Loucy (cell line): Measurements from ENCODE around the gene ALAS1.
A peak's percentile ranks its signal among the peaks of the same experiment; 100 is the strongest.
"Not testable (repeated sequence)": the region's sequence is repeated elsewhere in the genome, so short reads cannot be mapped to it uniquely, and the experiment has no call there.

Experiments used
- H2AFZ ChIP-seq: fragments of 200-600 bp; sonication (generic); 2 replicates; pipeline ENCODE4 v1.6.0; 2016; ENCODE audit warnings: antibody characterized with exemption, mild to moderate bottlenecking, low read length, moderate library complexity
- H3F3A ChIP-seq: fragments of 200-600 bp; 2 replicates; pipeline ENCODE4 v1.6.0; 2016; ENCODE audit warnings: antibody characterized with exemption, low read depth, mild to moderate bottlenecking
- H3K27me3 ChIP-seq: fragments of 200-600 bp; sonication (generic); 2 replicates; pipeline ENCODE4 v1.6.1; 2014; ENCODE audit warnings: low read length, mild to moderate bottlenecking; ENCODE audit not compliant: insufficient read depth, poor library complexity, severe bottlenecking
- H3K36me3 ChIP-seq: fragments of 200-600 bp; sonication (generic); 2 replicates; pipeline ENCODE4 v1.6.1; 2016; ENCODE audit warnings: low read length; ENCODE audit not compliant: insufficient read depth
- H3K4me1 ChIP-seq: fragments of 200-600 bp; sonication (generic); 2 replicates; pipeline ENCODE4 v1.5.1; 2014; ENCODE audit warnings: low read length, mild to moderate bottlenecking; ENCODE audit not compliant: insufficient read depth, poor library complexity, severe bottlenecking
- H3K4me2 ChIP-seq: fragments of 200-600 bp; sonication (generic); 2 replicates; pipeline ENCODE4 v1.6.0; 2014; ENCODE audit warnings: antibody characterized with exemption, low read length, low read depth, mild to moderate bottlenecking; ENCODE audit not compliant: poor library complexity, severe bottlenecking
- H3K4me3 ChIP-seq: fragments of 200-600 bp; sonication (generic); 2 replicates; pipeline ENCODE4 v1.5.1; 2014; ENCODE audit warnings: low read length, mild to moderate bottlenecking, mixed read lengths; ENCODE audit not compliant: poor library complexity, severe bottlenecking
- H3K79me2 ChIP-seq: fragments of 200-600 bp; sonication (generic); 2 replicates; pipeline ENCODE4 v1.6.1; 2014; ENCODE audit warnings: low read length; ENCODE audit not compliant: insufficient read depth
- H3K9ac ChIP-seq: fragments of 200-600 bp; sonication (generic); 2 replicates; pipeline ENCODE4 v1.6.0; 2014; ENCODE audit warnings: mild to moderate bottlenecking, low read depth, low read length, moderate library complexity; ENCODE audit not compliant: poor library complexity, severe bottlenecking
- H3K9me2 ChIP-seq: fragments of 200-600 bp; sonication (generic); replicated peaks from 2 replicates; pipeline ENCODE4 v1.6.1; 2016; ENCODE audit warnings: low read depth, low read length, mixed read lengths
- H3K9me3 ChIP-seq: fragments of 200-600 bp; sonication (generic); 2 replicates; pipeline ENCODE4 v1.6.1; 2014; ENCODE audit warnings: mild to moderate bottlenecking, antibody characterized with exemption, low read length, low read depth; ENCODE audit not compliant: insufficient read depth
- H4K20me1 ChIP-seq: fragments of 200-600 bp; sonication (generic); 2 replicates; pipeline ENCODE4 v1.6.0; 2014; ENCODE audit warnings: antibody characterized with exemption, low read length, mild to moderate bottlenecking; ENCODE audit not compliant: insufficient read depth, poor library complexity, severe bottlenecking
- EZH2phosphoT487 ChIP-seq: fragments of 200-600 bp; IDR thresholded peaks from 2 replicates; pipeline ENCODE4 v1.6.1; 2018; ENCODE audit warnings: antibody characterized with exemption, mild to moderate bottlenecking, moderate library complexity, borderline replicate concordance
- TF ChIP-seq, protein P1 (sequence below): fragments of 200-600 bp; sonication (generic); conservative IDR thresholded peaks from 2 replicates; pipeline ENCODE4 v1.5.1; 2014; ENCODE audit warnings: mild to moderate bottlenecking, antibody characterized with exemption, low read length

ALAS1 gene

GRCh38 chr3:52150357-52150756, 47.6 kb upstream of the ALAS1 start:
- no peaks in the 10 kb centered on the region for H3K9me2 ChIP-seq
- peaks cover 42% of the 10 kb centered on the region; the same call in 1 of the 2 replicates for H3K36me3 ChIP-seq

GRCh38 chr3:52150860-52151259, 47.1 kb upstream of the ALAS1 start:
- Histone ChIP-seq H3K9me3 (no peaks in the 10 kb centered on the region), H3K79me2 (peaks cover 39% of the 10 kb centered on the region), H3F3A (no peaks in the 10 kb centered on the region), H2AFZ (no peak overlapping the region), H3K9me2 (no peaks in the 10 kb centered on the region), H4K20me1 (peaks cover 4% of the 10 kb centered on the region), H3K9ac (peak overlapping the region; percentile 49), H3K36me3 (peaks cover 37% of the 10 kb centered on the region; the same call in 1 of the 2 replicates), H3K4me1 (peaks cover 22% of the 10 kb centered on the region), H3K4me2 (peak overlapping the region; percentile 28), H3K27me3 (no peaks in the 10 kb centered on the region), H3K4me3 (no peak overlapping the region)
- TF ChIP-seq, protein P1, sequence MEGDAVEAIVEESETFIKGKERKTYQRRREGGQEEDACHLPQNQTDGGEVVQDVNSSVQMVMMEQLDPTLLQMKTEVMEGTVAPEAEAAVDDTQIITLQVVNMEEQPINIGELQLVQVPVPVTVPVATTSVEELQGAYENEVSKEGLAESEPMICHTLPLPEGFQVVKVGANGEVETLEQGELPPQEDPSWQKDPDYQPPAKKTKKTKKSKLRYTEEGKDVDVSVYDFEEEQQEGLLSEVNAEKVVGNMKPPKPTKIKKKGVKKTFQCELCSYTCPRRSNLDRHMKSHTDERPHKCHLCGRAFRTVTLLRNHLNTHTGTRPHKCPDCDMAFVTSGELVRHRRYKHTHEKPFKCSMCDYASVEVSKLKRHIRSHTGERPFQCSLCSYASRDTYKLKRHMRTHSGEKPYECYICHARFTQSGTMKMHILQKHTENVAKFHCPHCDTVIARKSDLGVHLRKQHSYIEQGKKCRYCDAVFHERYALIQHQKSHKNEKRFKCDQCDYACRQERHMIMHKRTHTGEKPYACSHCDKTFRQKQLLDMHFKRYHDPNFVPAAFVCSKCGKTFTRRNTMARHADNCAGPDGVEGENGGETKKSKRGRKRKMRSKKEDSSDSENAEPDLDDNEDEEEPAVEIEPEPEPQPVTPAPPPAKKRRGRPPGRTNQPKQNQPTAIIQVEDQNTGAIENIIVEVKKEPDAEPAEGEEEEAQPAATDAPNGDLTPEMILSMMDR, result no peak
- TF ChIP-seq EZH2phosphoT487, result no peak

More at GRCh38 chr3:52150357-52150756, 47.6 kb upstream of the ALAS1 start:
- Histone ChIP-seq H4K20me1 (peaks cover 4% of the 10 kb centered on the region), H3K4me3 (no peak overlapping the region), H3K27me3 (no peaks in the 10 kb centered on the region), H3K9ac (peak overlapping the region; percentile 49), H3K9me3 (no peaks in the 10 kb centered on the region), H3K79me2 (peaks cover 39% of the 10 kb centered on the region), H3K4me1 (peaks cover 22% of the 10 kb centered on the region), H3K4me2 (peak overlapping the region; percentile 28), H3F3A (no peaks in the 10 kb centered on the region), H2AFZ (no peak overlapping the region)
- TF ChIP-seq, protein P1, result no peak
- TF ChIP-seq EZH2phosphoT487, result no peak

GRCh38 chr3:52151991-52152390, 46.0 kb upstream of the ALAS1 start:
- H3F3A ChIP-seq, H3K9me3 ChIP-seq, H2AFZ ChIP-seq, H3K9ac ChIP-seq, H3K27me3 ChIP-seq, H3K9me2 ChIP-seq, H4K20me1 ChIP-seq, H3K4me3 ChIP-seq, H3K4me2 ChIP-seq: not testable (repeated sequence)
- H3K79me2 ChIP-seq, result peaks cover 39% of the 10 kb centered on the region
- peaks cover 27% of the 10 kb centered on the region; the same call in 1 of the 2 replicates for H3K36me3 ChIP-seq
- H3K4me1 ChIP-seq, result peaks cover 22% of the 10 kb centered on the region

DNA sequence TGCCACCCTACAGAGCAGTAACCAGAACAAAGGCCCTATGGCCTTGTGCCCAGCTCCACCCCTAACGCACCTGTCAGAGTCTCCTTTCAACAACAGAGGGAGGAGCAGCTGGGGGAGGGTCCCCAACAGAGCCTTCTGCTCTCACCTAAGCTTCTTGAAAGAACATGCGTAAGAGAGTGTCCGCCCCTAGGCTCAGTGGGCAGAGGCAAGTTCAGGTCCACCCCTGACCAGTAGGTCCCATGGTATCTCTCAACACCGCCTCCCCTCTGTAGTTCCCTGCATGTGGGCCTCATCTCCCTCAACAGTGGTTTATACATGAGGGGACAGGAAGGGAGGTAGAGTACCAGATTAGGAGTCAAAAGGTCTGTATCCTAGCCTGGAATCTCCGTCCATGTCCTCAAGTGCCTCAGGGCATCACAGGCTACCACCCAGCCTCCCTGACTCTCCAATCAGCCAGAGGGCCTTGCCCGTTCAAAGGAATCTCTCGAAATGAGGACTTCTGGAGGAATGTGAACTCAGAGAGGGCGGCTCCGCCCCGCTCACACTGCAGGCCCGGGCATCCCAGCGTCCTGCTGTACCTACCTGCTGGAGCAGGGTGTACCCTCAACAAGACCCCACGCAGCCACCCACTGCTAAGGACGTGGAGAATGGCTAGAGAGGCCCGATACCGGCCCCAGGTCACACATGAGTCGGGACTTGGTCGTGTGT, 44.4 kb upstream of the ALAS1 start:
- Histone ChIP-seq H3K27me3 (no peaks in the 10 kb centered on the region), H3K4me1 (peaks cover 22% of the 10 kb centered on the region), H3K9me2 (no peaks in the 10 kb centered on the region), H4K20me1 (peaks cover 4% of the 10 kb centered on the region), H2AFZ (peak overlapping the region; percentile 99), H3F3A (no peaks in the 10 kb centered on the region), H3K9me3 (no peaks in the 10 kb centered on the region), H3K4me3 (peak overlapping the region; percentile 89), H3K79me2 (peaks cover 39% of the 10 kb centered on the region), H3K36me3 (peaks cover 17% of the 10 kb centered on the region; the same call in 1 of the 2 replicates), H3K4me2 (peak overlapping the region; percentile 91), H3K9ac (peak overlapping the region; percentile 96)
- TF ChIP-seq, protein P1, result peak; percentile 29
- TF ChIP-seq EZH2phosphoT487, result no peak
